Inflammatory macrophage treated with lipopolysaccharide for 4 hours (primary cell): ENCODE data around the gene CD28.
"Not testable (repeated sequence)": the region's sequence is repeated elsewhere in the genome, so short reads cannot be mapped to it uniquely, and the experiment has no call there.

ENCODE experiments used
- DNase-seq: peaks from one replicate; pipeline ENCODE4 v3.0.0-alpha.2; 2020

The CD28 gene

DNA sequence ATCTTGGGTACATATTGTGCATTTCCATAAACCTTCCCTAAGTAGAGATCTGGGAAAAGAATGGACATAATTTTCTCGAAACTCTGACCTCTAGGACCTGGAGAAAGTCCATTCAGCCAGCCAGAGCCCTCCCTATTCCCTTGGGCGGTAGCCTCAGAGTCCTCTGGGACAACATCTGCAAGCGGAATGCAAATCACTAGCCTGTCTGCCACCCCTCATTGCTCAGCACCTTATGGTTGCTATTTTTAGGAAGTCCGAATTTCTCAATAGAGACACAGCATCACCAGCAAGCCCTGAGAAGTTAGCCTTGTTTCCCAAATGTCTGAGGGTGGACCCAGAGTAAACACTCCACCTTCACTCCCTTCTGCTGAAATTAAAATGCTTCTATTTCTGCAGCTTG lies 17.6 kb upstream of the CD28 start:
- DNase-seq = peak; percentile 90

DNA sequence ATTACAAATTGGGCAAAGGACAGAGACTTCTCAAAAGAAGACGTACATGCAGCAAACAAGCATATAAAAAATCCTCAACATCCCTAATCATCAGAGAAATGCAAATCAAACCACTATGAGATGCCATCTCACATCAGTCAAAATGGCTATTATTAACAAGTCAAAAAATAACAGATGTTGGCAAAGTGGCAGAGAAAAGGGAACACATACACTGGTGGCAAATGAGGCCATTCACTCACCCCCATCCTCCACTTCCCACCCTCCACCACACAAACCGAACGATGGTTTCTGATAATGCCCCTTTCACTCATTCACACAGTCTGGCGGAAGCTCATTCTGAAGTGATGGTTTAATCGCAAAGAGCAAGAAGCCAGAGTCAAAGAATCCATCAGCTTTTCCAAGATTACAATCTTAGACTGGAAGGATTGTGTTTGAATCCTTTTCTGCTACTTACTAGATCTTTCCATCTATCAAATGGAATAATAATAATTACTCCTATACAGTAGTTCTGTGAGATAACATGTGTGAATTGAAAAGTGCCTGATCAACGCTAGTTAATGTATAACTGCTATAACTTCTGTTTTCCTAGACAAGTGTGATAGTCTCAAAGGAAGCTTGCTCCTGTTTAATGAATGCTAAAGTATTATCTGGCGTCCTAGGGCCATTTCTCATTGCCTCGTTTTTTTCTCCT lies 16.9 kb upstream of the CD28 start:
- DNase-seq = peak; percentile 34

DNA sequence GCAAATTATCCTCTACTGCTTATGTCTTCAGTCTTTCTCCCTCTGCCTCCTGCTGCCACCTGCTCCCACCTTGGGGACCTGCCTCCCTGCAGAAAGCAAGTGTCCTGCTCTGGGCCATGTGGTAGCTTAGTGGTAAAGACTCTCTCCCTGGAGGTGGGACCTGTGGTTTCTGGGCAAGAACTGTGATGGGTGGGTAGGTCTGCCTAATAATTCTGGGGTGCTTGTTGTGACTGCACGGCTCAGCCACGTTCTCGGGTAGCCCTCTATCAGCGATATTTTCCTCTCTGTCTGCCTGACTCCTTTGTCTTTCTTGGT lies 16.4 kb upstream of the CD28 start:
- no peak for DNase-seq

DNA sequence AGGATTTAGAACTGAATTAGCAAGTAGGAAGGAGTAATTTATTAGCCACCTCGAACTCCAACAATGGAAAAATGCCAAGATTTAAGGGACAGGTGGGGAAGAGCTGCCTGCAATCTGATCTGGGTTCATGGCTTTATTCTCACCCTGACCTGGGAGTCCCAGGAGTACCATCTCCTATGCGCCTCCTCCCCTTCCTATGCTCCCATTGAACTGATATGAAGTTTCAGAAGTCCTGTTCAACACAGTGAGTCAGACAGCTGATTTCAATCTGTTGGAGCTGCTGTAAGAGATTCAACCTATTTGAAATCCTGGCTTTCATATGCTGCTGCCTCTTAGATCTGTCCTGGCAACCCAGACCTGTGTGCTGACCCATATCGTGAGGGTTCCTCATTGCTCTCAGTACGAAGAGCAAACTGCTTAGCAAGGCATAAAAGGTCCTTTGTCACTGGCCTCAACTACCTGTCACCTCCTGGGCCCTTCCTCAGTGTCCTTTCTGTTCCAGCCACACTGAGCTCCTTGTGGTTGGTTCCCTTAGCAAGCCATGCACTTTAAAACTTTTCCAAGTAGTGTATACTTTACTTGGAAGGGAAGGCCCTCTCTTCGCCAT lies 15.9 kb upstream of the CD28 start:
- DNase-seq = no peak

DNA sequence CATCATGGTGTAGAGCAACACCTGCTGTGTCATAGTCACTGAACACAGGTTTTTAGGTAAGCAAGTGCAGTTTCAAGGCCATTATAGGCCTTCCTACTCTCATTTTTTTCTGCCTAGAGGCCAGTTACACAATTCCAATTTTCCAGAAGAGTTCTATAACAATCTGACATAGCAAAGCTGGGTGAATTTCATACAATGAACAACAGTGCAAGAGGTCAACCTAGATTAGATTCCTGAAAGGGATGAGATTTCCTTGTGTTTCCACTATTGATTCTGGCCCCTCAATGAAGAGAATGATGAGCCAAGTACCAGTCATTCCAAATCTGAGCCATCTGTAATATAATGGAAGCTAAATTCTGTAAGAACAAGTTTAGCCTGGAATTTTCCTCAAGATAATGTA lies 15.3 kb upstream of the CD28 start:
- no peak for DNase-seq

DNA sequence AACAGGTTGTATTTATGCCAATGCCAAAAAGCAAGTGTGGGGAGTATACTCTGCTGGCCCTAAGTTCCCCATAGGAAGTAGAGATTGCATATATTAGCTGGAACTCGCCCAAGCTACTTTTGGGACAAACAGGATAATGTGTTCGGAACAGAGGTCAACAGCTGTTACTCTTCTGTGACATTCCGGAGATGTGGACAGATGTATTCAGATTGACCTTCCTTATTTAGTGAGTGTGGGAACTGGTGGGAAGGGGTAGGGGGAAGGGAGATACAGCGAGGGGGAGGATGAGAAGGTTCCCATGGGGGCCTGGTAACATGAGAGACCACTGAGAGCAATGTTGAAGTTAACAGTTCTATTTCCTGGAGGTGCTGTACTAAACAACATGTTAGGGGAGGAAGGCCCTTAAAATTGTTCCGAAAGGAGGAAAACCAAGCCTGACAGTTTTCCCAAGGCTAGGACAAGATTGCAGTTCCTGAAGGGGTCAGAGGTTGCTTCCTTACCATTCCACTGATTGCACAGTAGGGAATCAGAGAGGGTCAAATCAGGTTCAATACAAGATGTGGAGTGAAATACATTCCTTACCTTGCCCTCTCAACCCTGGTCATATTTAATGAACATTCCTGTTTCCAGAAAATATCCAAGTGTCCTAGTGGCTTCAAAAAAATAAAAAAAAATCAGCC lies 14.3 kb upstream of the CD28 start:
- DNase-seq = no peak

DNA sequence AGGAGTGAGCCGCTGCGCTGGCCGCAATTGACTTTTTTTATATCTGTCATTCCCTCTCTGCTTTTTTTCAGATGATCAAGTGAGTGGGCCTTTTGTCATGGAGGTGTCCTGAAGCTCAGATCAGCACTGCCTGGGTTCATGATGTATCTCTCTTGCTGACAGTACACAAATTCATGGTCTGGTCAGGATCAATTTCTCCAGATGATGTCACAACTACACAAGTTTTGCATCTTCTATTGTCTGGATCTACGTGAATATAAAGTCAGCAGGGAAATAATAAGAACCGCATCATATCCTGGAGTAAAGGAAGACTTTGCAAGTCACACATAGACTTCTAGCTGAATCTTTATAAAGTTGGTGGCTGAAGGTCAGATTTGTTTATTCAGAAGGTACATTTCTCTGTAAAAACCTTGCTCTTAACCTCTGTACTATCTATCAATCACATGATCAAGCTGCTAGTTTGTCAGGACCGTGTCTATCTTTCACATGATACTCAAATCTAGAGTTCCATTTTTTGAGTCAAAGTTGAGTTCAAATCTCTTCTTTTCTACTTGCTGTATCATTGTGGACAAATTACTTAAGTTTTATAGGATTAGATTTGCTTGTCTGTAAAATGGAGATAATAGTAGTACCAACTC lies 13.1 kb upstream of the CD28 start:
- no peak for DNase-seq

DNA sequence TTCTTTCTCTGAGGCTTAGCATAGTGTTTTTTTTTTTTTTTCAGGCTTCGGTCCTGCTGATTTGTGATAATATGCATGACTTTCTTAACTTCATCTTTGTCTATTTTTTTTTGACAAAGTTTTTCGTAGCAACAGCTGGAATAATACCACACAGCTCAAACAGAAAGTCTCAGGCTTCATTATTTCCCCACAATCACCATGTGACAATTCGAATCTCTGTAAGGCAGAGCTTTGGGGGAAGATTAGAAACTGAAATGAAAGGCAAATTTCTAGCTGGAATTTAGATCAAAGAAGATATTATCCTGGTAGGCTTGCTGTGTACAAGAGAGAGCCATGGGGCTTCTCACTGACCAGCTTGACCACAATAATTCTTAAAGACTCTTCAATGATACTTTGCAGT lies 12.2 kb upstream of the CD28 start:
- DNase-seq = peak; percentile 49

DNA sequence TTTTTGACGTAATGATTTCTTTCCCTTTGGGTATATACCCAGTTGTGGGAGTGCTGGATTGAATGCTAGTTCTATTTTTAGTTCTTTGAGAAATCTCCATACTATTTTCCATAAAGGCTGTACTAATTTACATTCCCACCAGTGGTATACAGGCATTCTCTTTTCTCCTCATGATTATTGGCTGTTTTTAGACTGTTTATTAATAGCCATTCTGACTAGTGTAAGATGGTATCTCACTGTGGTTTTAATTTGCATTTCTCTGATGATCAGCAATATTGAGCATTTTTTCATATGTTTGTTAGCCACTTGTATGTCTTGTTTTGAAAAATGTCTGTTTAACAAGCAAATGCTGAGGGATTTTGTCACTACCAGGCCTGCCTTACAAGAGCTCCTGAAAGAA lies 9.2 kb upstream of the CD28 start:
- no peak for DNase-seq

DNA sequence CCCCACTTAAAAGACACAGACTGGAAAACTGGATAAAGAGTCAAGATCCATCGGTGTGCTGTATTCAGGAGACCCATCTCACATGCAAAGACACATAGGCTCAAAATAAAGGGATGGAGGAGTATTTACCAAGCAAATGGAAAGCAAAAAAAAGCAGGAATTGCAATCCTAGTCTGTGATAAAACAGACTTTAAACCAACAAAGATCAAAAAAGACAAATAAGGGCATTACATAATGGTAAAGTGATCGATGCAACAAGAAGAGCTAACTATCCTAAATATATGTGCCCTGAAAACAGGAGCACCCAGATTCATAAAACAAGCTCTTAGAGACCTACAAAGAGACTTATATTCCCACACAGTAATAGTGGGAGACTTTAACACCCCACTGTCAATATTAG lies 8.7 kb upstream of the CD28 start:
- not testable (repeated sequence) for DNase-seq

DNA sequence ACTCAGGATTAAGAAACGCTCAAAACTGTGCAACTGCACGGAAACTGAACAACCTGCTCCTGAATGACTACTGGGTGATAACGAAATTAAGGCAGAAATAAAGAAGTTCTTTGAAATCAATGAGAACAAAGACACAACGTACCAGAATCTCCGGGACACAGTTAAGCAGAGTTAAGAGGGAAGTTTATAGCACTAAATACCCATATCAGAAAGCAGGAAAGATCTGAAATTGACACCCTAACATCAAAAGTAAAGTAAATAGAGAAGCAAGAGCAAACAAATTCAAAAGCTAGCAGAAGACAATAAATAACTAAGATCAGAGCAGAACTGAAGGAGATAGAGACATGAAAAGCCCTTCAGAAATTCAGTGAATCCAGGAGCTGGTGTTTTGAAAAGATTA lies 8.0 kb upstream of the CD28 start:
- not testable (repeated sequence) for DNase-seq

DNA sequence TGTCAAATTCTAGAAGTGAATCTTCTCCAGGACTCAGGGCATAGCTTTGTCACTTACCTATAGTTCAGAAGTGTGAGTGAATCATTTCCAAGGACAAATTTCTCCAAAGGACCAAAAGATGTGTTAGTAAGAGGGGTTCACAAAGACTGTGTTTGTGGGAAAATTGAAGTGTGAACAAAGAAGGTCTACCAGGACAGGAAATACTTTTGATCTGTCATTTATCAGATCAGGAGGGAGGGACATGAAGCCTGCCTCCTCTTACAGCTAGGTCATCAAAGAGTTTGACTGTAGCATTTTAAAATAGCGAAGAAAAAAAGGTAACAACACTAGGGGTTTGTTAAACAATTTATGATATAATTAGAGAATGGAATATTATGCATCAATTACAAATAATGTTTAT lies 2.0 kb upstream of the CD28 start:
- no peak for DNase-seq

DNA sequence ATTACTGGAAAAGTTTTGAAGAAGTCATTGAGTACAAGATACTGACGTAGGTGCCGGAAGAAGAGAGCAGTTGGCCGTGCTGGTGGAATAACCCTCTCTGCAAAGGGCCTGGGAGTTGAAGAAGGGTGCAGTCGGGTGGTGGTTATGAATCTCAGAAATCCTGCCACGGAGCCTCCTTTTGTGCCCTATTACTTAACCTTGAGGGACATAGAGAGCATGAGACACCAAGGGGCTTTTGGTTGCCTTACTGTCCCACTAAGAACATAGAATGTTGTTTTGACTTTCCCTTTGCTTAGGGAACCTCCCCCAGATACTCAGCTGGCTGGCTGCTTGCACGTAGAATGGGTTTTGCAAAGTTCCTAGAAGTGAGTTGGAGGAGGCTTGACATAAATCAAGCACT lies 1.3 kb upstream of the CD28 start:
- no peak for DNase-seq

DNA sequence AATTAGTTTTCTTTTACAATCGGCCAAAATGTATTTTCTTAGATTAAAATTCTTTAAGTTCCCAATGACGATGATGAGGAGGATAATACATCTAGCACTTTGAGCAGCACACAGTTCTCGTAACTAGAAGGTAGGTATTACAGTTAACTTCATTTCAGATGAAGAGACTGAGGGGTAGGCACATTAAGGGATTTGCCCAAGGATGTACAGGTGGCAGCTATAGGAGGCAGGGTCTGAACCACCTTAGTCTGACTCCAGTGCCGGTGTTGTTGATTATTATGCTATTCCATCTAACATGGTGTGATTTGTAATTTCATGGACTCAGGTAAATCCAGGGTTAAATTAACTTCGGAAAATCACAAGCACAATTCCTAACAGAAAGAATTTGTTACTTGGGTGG lies 1.1 kb downstream of the CD28 start:
- DNase-seq = no peak

DNA sequence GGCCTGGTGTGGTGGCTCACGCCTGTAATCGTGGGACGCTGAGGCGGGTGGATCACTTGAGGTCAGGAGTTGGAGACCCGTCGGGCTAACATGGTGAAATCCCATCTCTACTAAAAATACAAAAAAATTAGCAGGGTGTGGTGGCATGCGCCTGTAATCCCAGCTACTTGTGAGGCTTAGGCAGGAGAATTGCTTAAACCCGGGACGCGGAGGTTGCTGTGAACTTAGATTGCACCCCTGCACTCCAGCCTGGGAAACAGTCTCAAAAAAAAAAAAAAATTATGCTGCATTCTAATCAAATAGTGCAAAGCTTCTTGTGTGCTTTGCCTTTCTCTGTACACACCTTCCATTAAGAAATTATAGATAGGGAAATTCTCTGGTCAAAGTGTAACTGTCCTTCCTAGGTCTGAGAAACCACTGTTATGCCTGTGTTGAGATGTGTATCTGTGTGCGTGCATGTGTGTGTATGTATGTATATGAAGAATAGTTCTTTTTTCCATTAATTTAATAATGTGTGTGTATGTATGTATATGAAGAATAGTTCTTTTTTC lies 2.5 kb downstream of the CD28 start:
- no peak for DNase-seq

DNA sequence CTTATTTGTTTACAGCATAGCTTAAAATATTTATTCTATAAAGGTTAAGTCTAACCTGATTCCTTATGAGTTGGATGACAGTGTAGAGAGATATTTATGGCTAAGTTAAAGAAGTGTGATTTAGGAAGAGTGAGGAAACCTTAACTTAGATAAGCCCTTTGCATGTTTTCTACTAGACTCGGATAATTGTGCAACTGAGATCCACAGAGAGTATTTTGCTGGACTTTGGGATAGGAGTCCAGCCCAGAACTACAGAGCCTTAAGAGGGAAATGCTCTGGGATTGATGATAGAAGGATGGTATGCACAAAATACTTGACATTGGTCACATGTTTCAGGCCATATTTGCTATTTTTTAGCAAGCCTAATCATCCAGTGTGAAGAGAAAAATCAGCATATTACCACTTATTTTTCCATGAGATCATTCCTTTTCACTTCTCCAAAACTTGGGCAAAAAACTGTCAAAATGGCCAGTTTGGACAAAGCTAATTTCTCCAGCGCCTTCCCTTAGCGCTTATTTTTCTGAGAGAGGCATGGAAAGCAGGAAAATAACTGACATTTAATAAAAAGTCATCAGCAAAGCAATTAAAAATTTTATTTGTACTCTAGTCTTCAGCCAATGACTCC lies 3.1 kb downstream of the CD28 start:
- no peak for DNase-seq

DNA sequence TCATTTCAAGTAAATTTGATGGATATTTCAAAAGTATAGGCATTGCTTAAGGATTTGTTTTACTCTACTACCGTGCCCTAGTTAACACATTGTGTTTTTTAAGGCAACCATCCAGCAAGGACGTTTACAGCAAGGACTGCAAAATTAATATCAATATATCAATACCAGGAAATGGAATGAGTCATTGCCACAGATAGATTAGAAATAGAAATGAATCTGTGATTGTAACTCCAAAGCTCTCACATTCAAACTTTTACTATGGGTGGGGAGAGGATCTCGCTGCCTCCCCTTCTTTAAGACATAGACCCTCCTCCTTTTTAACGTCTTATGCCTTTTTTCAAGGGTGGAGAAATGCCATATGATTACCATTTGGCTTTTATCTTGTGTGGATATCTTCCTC lies 3.8 kb downstream of the CD28 start:
- DNase-seq = no peak

DNA sequence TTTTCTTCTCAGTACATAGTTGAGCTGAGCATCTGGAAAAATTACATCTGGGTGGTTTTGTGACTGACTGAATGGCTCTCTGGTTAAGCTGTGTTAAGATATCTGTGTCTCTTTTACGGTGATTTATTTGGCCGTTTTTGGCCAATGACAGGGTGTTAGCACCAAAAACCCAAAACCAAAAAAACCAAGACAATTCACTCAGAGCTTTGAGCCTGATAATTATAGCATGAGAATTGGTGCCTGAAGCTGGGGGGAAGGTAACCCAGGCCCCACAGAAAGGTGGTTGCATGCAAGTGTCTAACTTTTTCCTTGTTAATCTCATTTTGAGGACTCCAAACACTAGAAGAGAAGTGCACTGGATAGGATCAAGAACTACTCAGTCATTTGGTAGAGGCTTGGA lies 4.5 kb downstream of the CD28 start:
- no peak for DNase-seq

DNA sequence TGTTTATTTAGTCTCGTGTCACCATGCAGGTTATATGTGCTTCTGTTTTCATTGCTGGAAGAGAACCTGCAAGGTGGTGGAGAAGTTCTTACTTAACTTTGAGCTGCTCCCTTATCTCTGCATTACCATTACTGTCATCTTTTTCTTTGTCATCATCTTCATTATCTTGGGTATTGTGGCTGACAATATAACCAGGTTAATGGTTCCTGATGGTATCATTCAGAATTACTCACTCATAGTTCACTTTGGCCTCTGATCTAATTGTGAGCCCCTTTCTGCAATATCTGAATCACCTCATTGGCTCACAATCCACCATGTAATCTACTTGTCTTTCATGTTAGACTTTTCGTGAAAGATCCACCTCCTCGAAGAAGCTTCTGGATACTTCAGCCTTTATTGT lies 5.0 kb downstream of the CD28 start:
- DNase-seq = no peak

DNA sequence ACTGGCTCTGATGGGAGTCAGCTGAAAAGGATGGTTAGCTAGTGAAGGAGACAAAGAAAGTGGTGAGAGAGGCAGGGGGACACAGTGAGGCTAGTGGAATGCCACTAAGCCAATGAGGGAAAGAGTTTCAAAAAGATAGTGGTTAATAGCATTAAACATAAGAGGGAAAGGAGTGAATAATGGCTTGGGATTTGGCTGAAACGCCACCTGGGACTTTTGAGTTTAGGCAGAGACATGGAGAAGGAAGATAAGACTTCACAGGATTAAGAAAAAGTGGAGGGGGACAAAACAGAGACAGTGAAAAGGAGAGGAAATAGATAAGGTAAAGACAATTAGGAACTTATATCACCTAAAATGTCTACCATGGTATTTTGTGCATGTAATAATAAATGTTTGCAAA lies 6.9 kb downstream of the CD28 start:
- DNase-seq = no peak

DNA sequence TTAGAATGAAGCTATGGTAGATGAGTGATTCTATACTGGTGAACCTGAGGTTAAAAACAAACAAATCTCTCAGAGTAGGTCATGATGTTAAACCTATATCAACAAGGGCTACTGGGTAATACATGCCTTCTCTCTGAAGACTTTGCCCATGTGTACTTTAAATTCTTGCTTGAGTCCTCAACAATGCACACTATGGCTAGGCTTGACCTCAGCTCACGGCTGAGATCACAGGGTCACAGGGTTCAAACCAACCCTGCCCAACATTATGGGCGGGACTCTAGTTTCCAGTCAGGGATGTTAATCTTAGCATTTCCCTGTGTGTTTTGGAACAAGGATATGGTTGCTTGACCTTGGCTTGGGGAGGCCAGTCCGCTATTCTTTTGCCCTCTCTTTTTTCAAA lies 7.7 kb downstream of the CD28 start:
- no peak for DNase-seq

DNA sequence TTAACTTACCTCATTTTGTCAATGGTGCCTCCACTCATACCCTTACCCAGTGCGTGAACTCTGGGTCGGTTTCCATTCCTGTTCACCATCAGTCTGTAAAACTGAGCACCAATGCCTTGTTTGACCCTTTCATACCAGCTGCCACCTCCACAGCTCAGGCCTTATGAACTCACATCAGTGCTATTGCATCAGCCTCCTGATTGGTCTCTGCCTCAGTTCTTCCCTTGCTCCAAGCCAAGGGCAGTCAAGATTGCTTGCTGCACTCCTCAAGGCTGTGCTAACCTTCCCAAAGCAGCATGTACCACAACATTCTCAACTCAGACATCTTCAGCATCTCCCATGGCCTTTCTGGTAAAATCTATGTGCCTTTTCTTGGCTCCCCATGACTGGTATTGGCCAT lies 9.3 kb downstream of the CD28 start:
- DNase-seq = no peak

DNA sequence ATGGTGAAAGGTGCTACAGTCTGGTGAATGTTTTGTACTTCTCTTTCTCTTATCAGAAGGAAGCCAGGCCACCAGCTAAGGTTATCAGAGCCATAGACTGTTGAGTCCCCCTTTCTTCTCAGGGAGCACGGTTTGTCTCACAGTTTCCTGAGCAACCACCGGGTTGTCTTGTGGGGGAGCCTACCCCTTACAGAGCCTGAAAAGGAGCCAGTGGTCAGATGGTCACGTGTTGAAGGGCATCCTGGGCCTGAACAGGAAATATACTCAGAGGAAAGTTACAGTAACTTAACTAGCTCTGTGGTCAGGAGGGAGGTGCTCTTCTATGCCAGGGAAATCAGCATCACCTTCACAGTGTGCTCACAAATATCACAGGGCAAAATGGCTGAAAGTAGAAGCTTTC lies 11.6 kb downstream of the CD28 start:
- no peak for DNase-seq
